ENCODE results near the gene FAM174B. TPM values are rescaled to one million over a fixed set of nuclear protein-coding genes. Genes with fewer than 3 reads are reported as not detected.

The FAM174B gene
- total RNA-seq (10 to 100 TPM; 45.0 to 59.6 TPM), polyA plus RNA-seq (10 to 100 TPM; 19.0 to 39.6 TPM)
- long read RNA-seq, donor 1, transcript FAM174B-201 (3 exons, 2,792 nt), result major isoform, 17 of 203 reads
- long read RNA-seq, donor 1, partial matches to known transcripts, result 173 of 203 reads
- long read RNA-seq, donor 1, other reads (novel, unspliced or antisense), result 10 of 203 reads
- long read RNA-seq, donor 2, transcript FAM174B-201 (3 exons, 2,792 nt), result major isoform, 6 of 12 reads
- long read RNA-seq, donor 2, partial matches to known transcripts, result 5 of 12 reads
- long read RNA-seq, donor 2, other reads (novel, unspliced or antisense), result 0 of 12 reads
- long read RNA-seq, donor 3, partial matches to known transcripts, result 10 of 14 reads
- long read RNA-seq, donor 3, other reads (novel, unspliced or antisense), result 0 of 14 reads
- long read RNA-seq, donor 4, partial matches to known transcripts, result 0 of 4 reads
- long read RNA-seq, donor 4, other reads (novel, unspliced or antisense), result 0 of 4 reads
- long read RNA-seq, donor 5, transcript FAM174B-201 (3 exons, 2,792 nt), result major isoform, 11 of 14 reads
- long read RNA-seq, donor 5, partial matches to known transcripts, result 0 of 14 reads
- long read RNA-seq, donor 5, other reads (novel, unspliced or antisense), result 0 of 14 reads

DNA sequence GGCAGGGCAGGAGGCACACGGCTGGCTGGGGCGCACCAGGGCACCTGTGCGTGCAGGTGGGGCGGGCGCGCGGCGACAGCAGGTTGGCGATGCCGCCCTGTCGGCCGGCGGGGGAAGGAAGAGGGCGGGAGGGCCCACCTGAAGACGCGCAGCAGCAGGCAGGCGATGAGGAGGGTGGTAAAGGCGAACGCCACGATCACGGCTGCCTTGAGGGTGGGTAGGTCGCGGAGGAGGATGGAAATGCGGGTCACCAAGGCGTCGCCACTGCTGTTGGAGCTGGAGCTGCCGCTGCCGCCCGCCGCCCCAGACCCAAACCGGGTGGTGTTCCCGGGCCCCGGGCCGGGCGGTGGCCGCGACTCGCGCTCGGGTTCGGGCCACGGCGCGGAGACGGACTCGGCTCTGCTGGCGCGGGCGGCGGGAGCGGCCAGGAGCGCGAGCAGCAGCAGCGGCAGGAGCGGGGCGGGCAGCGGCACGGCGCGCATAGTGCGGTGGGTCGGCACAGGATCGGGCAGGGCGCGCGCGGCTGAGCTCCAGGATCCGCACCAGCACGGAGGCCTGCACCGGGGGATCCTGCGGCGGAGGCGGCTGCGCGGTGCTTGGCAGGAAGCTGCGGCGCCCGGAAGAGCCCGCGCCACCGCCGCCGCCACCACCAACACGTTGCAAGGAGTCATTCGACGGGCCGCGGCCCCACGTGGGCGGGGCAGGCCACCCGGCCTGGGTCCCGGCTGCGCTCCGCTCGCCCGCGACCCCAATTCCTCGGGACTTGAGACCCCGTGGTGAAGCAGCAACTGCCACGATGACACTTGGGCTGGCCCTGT lies at the start of gene FAM174B:
FAM174B (minus strand) TSS at position 598 of the 818 bp plus-strand sequence.
- Histone ChIP-seq H3K4me3 (peak within 1 kb of the TSS; percentile 67), H3K27me3 (ENCODE audit: control insufficient read depth in 3 of 3, insufficient read depth in 3 of 3, low read length in 2 of 3) (no peaks in the 10 kb centered on the region), H3K4me1 (ENCODE audit: control insufficient read depth in 5 of 5, insufficient read depth in 5 of 5, low read length in 5 of 5) (peaks cover 0 to 40% (median 13%) of the 10 kb centered on the region in 5 donors), H3K9ac (ENCODE audit: insufficient read depth in 1 of 2, low read length in 2 of 2) (peak within 1 kb of the TSS; percentile 34 to 49), H3K9me3 (ENCODE audit: control insufficient read depth in 4 of 4, insufficient read depth in 3 of 4, low read length in 3 of 4) (peaks cover 0 to 2% (median 0%) of the 10 kb centered on the region in 4 donors), H3K27ac (ENCODE audit: low read depth in 1 of 2, low read length in 1 of 2) (peak within 1 kb of the TSS in 1 of 2 donors; percentile 81), H3K36me3 (ENCODE audit: control insufficient read depth in 4 of 4, insufficient read depth in 4 of 4, low read length in 4 of 4) (peaks cover 0 to 3% (median 0%) of the 10 kb centered on the region in 4 donors)
- ATAC-seq (ENCODE audit: insufficient read depth, low FRiP score), result peak; percentile 60
- TF ChIP-seq, protein P1, sequence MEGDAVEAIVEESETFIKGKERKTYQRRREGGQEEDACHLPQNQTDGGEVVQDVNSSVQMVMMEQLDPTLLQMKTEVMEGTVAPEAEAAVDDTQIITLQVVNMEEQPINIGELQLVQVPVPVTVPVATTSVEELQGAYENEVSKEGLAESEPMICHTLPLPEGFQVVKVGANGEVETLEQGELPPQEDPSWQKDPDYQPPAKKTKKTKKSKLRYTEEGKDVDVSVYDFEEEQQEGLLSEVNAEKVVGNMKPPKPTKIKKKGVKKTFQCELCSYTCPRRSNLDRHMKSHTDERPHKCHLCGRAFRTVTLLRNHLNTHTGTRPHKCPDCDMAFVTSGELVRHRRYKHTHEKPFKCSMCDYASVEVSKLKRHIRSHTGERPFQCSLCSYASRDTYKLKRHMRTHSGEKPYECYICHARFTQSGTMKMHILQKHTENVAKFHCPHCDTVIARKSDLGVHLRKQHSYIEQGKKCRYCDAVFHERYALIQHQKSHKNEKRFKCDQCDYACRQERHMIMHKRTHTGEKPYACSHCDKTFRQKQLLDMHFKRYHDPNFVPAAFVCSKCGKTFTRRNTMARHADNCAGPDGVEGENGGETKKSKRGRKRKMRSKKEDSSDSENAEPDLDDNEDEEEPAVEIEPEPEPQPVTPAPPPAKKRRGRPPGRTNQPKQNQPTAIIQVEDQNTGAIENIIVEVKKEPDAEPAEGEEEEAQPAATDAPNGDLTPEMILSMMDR (IDR thresholded peaks at IDR 0.05; ENCODE audit: control extremely low read depth, extremely low read depth), result no peak
- WGBS, 2 donors, result 1 to 2% methylated on average over 61 to 100 of the region's 100 CpGs
- DNase-seq, result peak; percentile 67 to 80 (median 68)

DNA sequence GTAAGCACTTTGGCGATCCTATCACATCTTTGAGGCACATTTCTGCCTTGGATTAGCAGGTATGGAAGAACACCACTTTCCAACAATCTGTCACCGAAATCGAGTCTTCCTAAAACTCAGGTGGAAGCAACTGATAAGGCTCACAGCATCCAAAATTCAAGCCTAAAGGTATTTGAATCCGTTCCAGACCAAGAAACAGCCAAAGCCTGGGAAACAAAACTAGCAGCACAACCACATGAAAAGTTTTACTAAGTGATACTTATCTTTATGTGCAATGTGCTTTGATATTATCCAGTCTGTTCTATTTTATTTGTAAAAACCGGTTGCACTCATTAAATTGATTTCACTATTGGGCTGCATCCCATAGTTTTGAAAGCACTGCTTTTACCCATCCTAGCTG lies 40.5 kb upstream of the FAM174B start:
- H3K4me1 ChIP-seq (ENCODE audit: control insufficient read depth in 5 of 5, insufficient read depth in 5 of 5, low read length in 5 of 5), result no peaks in the 10 kb centered on the region
- H3K27ac ChIP-seq (ENCODE audit: low read depth in 1 of 2, low read length in 1 of 2), result no peak overlapping the region
- no peaks in the 10 kb centered on the region for H3K36me3 ChIP-seq (ENCODE audit: control insufficient read depth in 4 of 4, insufficient read depth in 4 of 4, low read length in 4 of 4)
- DNase-seq (no peak), ATAC-seq (ENCODE audit: insufficient read depth, low FRiP score) (no peak)
- peaks cover 0 to 3% (median 0%) of the 10 kb centered on the region in 4 donors for H3K9me3 ChIP-seq (ENCODE audit: control insufficient read depth in 4 of 4, insufficient read depth in 3 of 4, low read length in 3 of 4)
- no peak overlapping the region for H3K4me3 ChIP-seq
- no peaks in the 10 kb centered on the region for H3K27me3 ChIP-seq (ENCODE audit: control insufficient read depth in 3 of 3, insufficient read depth in 3 of 3, low read length in 2 of 3)
- WGBS, 2 donors, result 75 to 80% methylated on average over 5 of the region's 5 CpGs
- TF ChIP-seq, protein P1 (IDR thresholded peaks at IDR 0.05; ENCODE audit: control extremely low read depth, extremely low read depth), result no peak
- H3K9ac ChIP-seq (ENCODE audit: insufficient read depth in 1 of 2, low read length in 2 of 2), result no peak overlapping the region

DNA sequence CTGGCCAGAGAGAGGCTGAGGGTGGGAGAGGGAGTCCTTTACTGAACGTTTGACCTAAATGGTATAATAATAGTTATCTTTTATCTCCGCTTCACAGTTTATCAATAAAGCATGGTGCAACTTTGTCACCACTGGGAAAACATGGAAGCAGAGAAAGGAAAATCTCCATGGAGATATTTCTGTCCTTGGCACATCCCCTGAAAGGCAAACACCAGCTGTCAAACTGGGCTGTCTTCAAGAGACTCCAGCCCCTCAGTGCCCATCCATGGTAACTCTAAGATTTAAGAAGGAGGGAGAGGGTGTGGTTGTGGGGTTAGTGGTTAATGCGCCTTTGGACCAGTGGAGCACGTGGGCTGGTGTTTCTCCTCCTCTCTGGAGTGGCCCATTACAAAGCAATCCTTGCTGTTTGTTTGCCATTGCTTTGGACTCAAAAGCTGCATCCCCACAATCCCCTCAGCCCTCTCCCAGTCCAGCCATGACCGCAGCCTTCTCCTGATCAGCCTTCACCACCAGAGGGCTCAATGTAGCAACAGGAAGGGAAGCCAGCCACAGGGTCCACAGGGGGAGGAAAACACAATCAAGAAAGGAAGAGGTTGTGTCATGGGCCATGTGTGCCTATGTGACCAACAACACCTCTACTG lies 38.2 kb upstream of the FAM174B start:
- Histone ChIP-seq H3K9ac (ENCODE audit: insufficient read depth in 1 of 2, low read length in 2 of 2) (no peak overlapping the region), H3K27me3 (ENCODE audit: control insufficient read depth in 3 of 3, insufficient read depth in 3 of 3, low read length in 2 of 3) (no peaks in the 10 kb centered on the region), H3K27ac (ENCODE audit: low read depth in 1 of 2, low read length in 1 of 2) (no peak overlapping the region), H3K4me1 (ENCODE audit: control insufficient read depth in 5 of 5, insufficient read depth in 5 of 5, low read length in 5 of 5) (no peaks in the 10 kb centered on the region), H3K9me3 (ENCODE audit: control insufficient read depth in 4 of 4, insufficient read depth in 3 of 4, low read length in 3 of 4) (peaks cover 0 to 4% (median under 1%) of the 10 kb centered on the region in 4 donors), H3K4me3 (no peak overlapping the region), H3K36me3 (ENCODE audit: control insufficient read depth in 4 of 4, insufficient read depth in 4 of 4, low read length in 4 of 4) (no peaks in the 10 kb centered on the region)
- TF ChIP-seq, protein P1 (IDR thresholded peaks at IDR 0.05; ENCODE audit: control extremely low read depth, extremely low read depth), result no peak
- WGBS, 2 donors, result 64 to 72% methylated on average over 5 of the region's 5 CpGs
- DNase-seq (peak in 2 of 3 donors; percentile 38 to 59), ATAC-seq (ENCODE audit: insufficient read depth, low FRiP score) (no peak)
